ENCODE data around the gene EVI5L.

The EVI5L gene

DNA sequence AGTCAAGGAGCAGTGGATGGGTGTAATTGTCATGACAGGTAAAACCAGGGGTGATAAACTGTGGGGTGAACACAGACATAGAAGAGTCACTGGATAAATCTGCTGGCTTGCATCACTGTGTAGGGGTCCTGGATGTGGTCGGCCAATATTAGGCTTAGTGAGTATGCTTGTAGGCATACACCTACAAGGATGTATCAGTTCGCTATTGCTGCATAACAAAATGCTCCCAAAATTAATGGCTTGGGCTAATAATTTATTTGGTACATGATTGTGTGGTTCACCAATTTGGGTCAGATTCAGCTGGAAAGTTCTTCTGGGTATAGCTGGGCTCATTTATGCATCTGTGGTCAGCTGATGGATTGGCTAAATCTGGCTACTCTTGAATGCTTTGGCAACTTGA is 11.2 kb upstream of the EVI5L start:
- DNase-seq: no peak

GRCh38 chr19:7819337-7819736 is 10.7 kb upstream of the EVI5L start:
- no peak for DNase-seq

GRCh38 chr19:7820588-7820987 is 9.4 kb upstream of the EVI5L start:
- DNase-seq: no peak

DNA sequence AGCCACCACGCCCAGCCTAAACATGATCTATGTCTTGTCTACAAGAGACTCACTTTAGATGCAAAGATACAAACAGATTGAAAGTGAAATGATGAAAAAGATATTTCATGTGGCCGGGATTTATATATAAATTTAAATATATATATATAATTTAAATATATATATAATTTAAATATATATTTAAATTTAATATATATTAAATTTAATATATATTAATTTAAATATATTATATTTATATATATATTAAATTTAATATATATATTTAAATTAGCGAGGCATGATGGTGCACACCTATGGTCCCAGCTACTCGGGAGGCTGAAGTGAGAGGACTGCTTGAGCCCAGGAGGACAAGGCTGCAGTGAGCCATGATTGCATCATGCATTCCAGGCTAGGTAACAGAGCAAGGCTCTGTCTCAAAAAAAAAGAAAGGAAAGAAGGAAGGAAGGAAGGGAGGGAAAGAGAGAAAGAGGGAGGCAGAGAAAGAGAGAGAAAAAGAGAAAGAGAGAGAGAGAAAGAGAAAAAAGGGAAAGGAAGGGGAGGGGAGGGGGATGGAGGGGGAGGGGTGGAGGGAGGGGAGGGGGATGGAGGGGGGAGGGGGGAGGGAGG is 7.0 kb upstream of the EVI5L start:
- no peak for DNase-seq

- no peak for DNase-seq
Observed at GRCh38 chr19:7823686-7824301, 6.2 kb upstream of the EVI5L start.

GRCh38 chr19:7829166-7829520 is 875 bp upstream of the EVI5L start:
- DNase-seq: no peak

DNA sequence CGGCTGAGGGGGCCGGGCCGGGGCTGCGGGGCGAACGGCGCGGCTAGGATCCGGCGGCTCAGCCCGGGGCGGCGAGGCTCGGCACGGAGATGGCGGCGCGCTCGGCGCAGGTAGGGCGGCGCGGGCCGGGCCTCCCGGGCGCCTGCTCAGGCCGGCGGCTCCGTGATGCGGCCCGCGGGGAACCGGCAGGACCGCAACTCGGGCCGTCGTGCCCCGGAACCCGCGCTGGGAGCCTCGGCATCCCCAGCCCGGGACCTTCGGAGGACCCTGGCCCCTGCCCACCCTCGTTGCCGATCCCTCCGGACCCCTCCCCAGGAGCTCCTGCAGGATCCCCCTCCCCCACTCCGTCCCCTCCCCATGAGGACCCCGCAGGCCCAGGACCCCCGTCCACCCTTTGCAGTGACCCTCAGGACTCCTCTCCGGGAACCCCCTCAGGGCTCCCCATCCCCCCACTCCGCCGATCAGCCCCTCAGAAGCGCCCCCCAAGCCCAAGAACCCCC is 304 bp downstream of the EVI5L start:
- DNase-seq: no peak

DNA sequence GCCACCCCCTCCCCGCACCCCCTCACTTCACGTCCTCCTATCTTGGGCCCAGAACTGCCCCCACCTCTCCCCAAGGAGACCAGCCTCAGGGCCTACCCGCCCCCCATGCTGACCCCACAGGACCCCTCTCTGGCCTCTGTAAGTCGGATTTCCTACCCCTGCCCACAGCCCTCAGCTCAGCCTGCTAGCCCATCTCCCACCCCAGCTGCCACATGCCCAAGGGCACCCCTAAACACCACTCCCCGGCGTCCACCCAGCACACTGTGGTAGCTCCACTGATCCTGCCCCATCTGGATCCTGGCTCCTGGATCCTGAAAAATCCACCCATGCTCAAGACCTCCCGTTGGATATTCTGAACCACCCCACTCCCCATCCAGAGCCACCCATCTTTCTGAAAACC is 805 bp downstream of the EVI5L start:
- no peak for DNase-seq

DNA sequence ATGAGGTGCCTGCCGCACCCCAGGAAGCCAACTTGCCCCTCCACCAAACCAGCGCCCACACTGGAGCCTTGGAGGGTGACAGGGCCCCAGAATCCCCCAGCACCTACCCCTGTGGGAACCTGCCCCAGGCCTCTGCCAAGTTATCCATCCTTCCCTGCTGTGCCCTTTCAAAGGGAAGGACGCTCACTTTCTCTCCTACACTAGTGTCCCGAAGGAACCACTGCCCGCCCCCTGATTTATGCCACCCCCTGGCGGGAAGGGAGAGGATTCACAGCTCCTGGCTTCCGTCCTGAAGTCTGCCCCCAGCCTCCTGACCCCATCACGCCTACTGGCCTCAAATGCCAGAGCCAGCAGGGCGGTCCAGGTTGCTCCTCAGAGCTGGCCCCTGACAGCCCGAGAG is 1.4 kb downstream of the EVI5L start:
- DNase-seq: no peak

GRCh38 chr19:7832009-7832408 is 2.0 kb downstream of the EVI5L start:
- DNase-seq: no peak

- no peak for DNase-seq
Observed at GRCh38 chr19:7832781-7833180, 2.8 kb downstream of the EVI5L start.

- no peak for DNase-seq
Observed at GRCh38 chr19:7833225-7834099, 3.4 kb downstream of the EVI5L start.

DNA sequence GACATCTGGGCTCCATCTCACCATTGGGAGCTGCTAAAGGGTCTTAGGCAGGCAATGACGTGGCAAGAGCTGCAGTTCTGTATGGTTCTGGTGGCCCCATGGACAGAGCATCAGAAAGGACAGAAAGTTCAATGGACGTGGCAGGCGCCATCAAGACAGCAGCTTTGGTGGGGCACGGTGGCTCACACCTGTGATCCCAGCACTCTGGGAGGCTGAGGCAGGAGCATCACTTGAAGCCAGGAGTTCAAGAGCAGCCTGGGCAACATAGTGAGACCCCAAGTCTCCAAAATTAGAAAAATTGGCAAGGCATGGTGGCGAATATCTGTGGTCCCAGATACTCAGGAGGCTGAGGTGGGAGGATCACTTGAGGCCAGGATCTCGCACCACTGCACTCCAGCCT is 9.5 kb downstream of the EVI5L start:
- no peak for DNase-seq

- DNase-seq: no peak
Observed at GRCh38 chr19:7840629-7841028, 10.6 kb downstream of the EVI5L start.

DNA sequence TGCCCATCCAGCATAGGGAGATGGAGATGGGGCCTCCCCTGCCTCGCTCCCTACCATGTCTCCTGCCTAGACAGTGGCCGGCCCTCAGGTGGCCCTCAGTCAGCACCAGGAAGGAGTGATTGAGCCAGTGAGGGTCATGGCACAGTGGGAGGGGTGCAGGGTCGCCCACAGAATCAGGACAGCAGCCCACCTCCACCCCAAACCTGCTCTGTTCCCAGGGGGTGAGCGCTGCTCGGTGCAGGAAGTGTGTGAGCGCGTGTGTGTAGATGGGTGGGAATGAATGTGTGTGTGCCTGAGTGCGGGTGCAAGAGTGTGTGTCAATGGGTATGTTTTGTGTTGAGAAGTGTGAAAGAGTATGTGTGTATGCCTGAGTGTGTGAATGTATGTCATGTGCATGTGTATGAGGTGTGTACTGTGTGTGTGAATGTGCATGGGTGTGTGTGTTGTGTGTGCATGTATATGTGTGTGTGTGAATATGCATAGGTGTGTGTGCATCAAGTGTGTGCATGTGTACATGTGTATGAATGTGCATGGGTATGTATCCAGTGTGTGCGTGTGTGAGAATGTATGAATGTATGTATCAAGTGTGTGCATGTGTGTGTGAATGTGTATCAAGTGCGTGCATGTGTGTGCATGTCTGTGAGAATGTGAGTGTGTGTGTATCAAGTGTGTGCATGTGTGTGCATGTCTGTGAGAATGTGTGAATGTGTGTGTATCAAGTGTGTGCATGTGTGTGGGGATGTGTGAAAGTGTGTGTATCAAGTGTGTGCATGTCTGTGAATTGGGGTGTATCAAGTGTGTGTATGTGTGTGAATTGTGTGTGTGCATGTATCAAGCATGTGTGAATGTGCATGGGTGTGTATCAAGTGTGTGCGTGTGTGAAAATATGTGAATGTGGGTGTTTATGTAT is 12.0 kb downstream of the EVI5L start:
- no peak for DNase-seq

- DNase-seq: no peak
Observed at GRCh38 chr19:7842661-7843294, 12.8 kb downstream of the EVI5L start.

DNA sequence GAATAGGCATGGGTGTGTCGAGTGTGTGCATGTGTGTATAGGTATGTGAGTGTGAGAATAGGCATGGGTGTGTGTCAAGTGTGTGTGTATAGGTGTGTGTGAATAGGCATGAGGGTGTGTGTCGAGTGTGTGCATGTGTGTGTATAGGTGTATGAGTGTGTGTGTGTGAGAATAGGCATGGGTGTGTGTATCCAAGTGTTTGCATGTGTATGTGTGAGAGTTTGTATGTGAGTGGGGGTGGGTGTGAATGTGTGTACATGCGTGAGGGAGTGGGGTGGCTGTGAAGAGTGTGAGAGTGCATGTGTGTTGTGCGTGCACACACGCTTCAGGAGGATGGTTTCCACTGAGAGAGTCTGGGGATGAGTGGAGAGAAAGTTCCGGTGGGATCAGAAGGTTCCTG is 13.5 kb downstream of the EVI5L start:
- no peak for DNase-seq

DNA sequence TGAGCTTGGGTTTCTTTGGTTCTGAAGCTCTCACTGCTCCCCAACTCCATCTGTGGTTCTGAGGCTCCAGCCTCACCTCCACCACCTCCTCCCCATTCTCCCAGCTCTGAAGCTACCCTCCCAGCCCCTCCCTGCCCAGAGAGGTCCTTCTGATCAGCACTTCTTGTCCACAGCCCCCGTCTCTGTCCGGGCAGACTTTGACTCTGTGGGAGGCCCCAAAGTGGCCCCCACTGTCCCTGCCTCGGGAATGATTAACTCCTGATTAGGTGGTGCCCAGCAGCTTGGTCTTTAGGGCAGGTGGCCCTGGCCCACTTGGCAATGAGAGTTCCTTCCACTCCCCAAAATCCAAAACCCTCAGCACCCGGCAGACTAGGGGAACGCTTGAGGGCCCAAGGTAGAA is 14.4 kb downstream of the EVI5L start:
- no peak for DNase-seq

GRCh38 chr19:7844951-7845350 is 14.9 kb downstream of the EVI5L start:
- DNase-seq: no peak

DNA sequence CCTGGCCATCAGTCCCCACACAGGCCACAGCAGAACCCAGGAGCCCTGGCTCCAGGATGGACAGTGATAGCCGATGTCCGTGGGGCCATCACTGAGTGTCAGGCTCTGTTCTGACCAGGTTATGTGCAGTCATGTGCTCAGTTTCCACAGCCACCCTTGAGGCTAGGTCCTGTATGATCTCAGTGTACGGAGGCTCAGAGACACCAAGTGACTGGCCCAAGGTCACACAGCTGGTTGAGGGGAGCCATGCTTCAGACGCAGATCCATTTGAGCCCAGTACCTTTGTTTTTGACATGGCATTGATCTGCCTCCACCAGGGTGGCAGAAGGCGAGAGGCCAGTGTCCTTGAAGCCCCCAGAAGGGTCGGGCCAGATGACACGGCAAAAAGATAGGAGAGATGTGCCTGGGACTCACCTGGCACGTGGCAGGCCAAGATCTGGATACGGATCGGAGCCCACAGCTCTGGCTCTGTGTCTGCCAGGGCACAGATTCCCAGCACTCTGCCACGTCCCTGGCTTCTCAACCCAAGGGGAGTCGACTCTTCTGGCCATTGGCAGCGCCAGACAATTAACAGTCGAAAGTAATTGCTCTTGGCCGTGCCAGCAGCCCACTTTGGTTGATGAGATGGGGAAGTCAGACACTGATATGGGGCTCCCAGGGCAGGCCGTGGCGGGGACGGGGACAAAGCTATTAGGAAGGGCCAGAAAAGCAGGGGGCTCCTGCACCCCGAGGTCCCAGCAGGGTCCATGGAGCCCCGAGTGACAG is 15.6 kb downstream of the EVI5L start:
- DNase-seq: no peak

GRCh38 chr19:7846155-7846646 is 16.2 kb downstream of the EVI5L start:
- no peak for DNase-seq

DNA sequence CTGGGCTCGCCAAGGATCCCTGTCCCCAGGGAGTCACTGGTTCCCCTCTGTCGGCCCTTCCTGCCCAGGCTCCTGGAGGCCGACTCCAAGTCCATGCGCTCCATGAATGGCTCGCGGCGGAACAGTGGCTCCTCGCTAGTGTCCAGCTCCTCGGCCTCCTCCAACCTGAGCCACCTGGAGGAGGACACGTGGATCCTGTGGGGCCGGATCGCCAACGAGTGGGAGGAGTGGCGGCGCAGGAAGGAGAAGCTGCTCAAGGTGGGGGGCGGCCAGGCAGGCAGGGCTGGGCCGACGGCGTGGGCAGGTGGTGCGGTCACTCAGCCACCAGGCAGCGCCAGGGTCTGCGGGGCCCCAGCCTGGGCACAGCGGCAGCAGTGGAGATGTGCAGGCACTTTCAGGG is 17.6 kb downstream of the EVI5L start:
- no peak for DNase-seq

Data from cortex of kidney (tissue), 1 donor.